Liver (tissue), 9 donors: Measurements from ENCODE around the gene DGKB. TPM values are rescaled to one million over a fixed set of nuclear protein-coding genes. Genes with fewer than 3 reads are reported as not detected.

Experiments used
- DNase-seq: peaks from one replicate; pipeline ENCODE4 v3.0.0-alpha.2; 2017; ENCODE audit warnings: low spot score
- H3K27ac ChIP-seq, 2 donors: one replicate each; pipeline ENCODE4 v1.7.0; 2013; ENCODE audit warnings: inconsistent platforms in 2 of 2, low read length in 2 of 2, control low read depth in 1 of 2, low read depth in 1 of 2, mild to moderate bottlenecking in 1 of 2
- H3K27me3 ChIP-seq, 4 donors: one replicate each; pipeline versions ENCODE4 v1.6.1 to v1.7.0; 2013; ENCODE audit warnings: low read length in 3 of 4, inconsistent platforms in 1 of 4, mild to moderate bottlenecking in 1 of 4, moderate library complexity in 1 of 4; ENCODE audit not compliant: control insufficient read depth in 4 of 4, insufficient read depth in 4 of 4
- H3K36me3 ChIP-seq, 4 donors: one replicate each; pipeline versions ENCODE4 v1.6.1 to v1.7.0; 2013; ENCODE audit warnings: low read length in 3 of 4, mild to moderate bottlenecking in 3 of 4, low read depth in 1 of 4, moderate library complexity in 1 of 4; ENCODE audit not compliant: control insufficient read depth in 4 of 4, insufficient read depth in 3 of 4
- H3K4me1 ChIP-seq, 4 donors: one replicate each; pipeline versions ENCODE4 v1.6.1 to v1.7.0; 2013; ENCODE audit warnings: low read length in 3 of 4, mild to moderate bottlenecking in 3 of 4, moderate library complexity in 1 of 4; ENCODE audit not compliant: control insufficient read depth in 4 of 4, insufficient read depth in 4 of 4
- H3K4me3 ChIP-seq, 3 donors: one replicate each; pipeline versions ENCODE4 v1.6.1 to v1.7.0; 2013; ENCODE audit warnings: low read length in 3 of 3, control low read depth in 1 of 3, low read depth in 1 of 3, mild to moderate bottlenecking in 1 of 3
- H3K9ac ChIP-seq, 2 donors: one replicate each; pipeline ENCODE4 v1.7.0; 2013; ENCODE audit warnings: low read length in 2 of 2, mild to moderate bottlenecking in 2 of 2, moderate library complexity in 2 of 2, control low read depth in 1 of 2, low read depth in 1 of 2
- H3K9me3 ChIP-seq, 4 donors: one replicate each; pipeline versions ENCODE4 v1.6.1 to v1.7.0; 2013; ENCODE audit warnings: low read length in 3 of 4; ENCODE audit not compliant: control insufficient read depth in 4 of 4
- EGR1 ChIP-seq, 2 donors: IDR thresholded peaks; 2 replicates each; pipeline ENCODE4 v1.6.1; 2016 to 2018; ENCODE audit warnings: antibody characterized with exemption in 2 of 2, low read depth in 2 of 2
- FOXA1 ChIP-seq: IDR thresholded peaks from 2 replicates; pipeline ENCODE4 v1.6.1; 2016; ENCODE audit warnings: antibody characterized with exemption
- GABPA ChIP-seq, 2 donors: IDR thresholded peaks in 1 of 2; conservative IDR thresholded peaks in 1 of 2; 2 replicates each; pipeline ENCODE4 v1.6.1; 2016; ENCODE audit warnings: antibody characterized with exemption in 2 of 2, mild to moderate bottlenecking in 1 of 2, moderate library complexity in 1 of 2
- HNF4A ChIP-seq, 2 donors: conservative IDR thresholded peaks; 2 replicates each; pipeline ENCODE4 v1.6.1; 2016; ENCODE audit warnings: antibody characterized with exemption in 2 of 2, mild to moderate bottlenecking in 2 of 2
- HNF4G ChIP-seq: IDR thresholded peaks from 2 replicates; pipeline ENCODE4 v1.6.1; 2016; ENCODE audit warnings: antibody characterized with exemption
- NR2F2 ChIP-seq: IDR thresholded peaks from 2 replicates; pipeline ENCODE4 v1.6.1; 2016; ENCODE audit warnings: antibody characterized with exemption
- TAF1 ChIP-seq: conservative IDR thresholded peaks from 2 replicates; pipeline ENCODE4 v1.6.1; 2016; ENCODE audit warnings: antibody characterized with exemption, mild to moderate bottlenecking
- WGBS: extraction: QIAGEN DNeasy Blood & Tissue Kit; methylation state at CpG from one replicate; pipeline ENCODE4 v1.1.7; 2013; 5-methylcytosine and 5-hydroxymethylcytosine counted together
- polyA plus RNA-seq, 2 donors: library from polyadenylated mRNA; stranded (reverse) in 1 of 2; unstranded in 1 of 2; fragments of 200-250 nt in 1 of 2; fragments of >200 nt in 1 of 2; fragmentation: Nextera tagmentation in 1 of 2; extraction: Ambion mirVana in 1 of 2; gene quantifications; one replicate each; pipeline versions ENCODE4 v1.2.1 to v1.2.3, GENCODE V29; 2013 to 2015
- total RNA-seq, 2 donors: library from RNA; depleted of rRNA; stranded (reverse); fragments of >200 nt; gene quantifications; one replicate each; pipeline ENCODE4 v1.2.3, GENCODE V29; 2014
- TF ChIP-seq, protein P1 (sequence below): fragments of 150-350 bp; IDR thresholded peaks from 2 replicates; pipeline ENCODE4 v1.5.1; 2017; ENCODE audit warnings: improper control_type of control experiment, low read depth, low read length; ENCODE audit not compliant: missing input control
- TF ChIP-seq, protein P2 (sequence below): IDR thresholded peaks from 2 replicates; pipeline ENCODE4 v1.6.1; 2016; ENCODE audit warnings: antibody characterized with exemption, mild to moderate bottlenecking
- donor health status: healthy.
- donor health status: healthy.
- donor health status: healthy.
- donor health status: healthy.
- donor health status: healthy.

The DGKB gene
- total and polyA plus RNA-seq, 4 donors = 0.09 to 0.42 TPM; not detected in 2

DNA sequence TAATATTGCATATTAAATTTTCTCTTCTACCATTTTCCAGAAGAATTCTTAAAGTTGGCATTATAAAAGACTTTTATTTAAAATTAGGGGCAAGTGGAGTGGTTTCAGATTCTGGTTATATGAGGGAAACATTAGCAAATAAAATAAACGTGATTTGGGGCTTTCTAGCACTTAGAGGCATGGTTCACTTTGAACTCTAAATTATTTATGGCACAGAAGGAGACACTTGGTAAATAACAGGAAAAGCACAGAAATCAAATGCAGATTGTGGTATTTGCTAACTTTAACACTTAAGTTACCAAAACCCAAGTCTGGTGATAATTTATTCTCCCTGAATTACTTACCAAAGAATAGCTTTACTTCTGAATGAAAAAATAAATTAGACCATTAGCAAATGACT is 778.6 kb downstream of the DGKB start:
- no peak for DNase-seq
- H3K9ac ChIP-seq = no peak overlapping the region
- no peaks in the 10 kb centered on the region for H3K4me1 ChIP-seq
- H3K9me3 ChIP-seq = no peaks in the 10 kb centered on the region
- WGBS = 18% methylated on average over 1 of the region's 1 CpG
- no peaks in the 10 kb centered on the region for H3K36me3 ChIP-seq
- no peak for TF ChIP-seq HNF4A (conservative IDR thresholded peaks at IDR 0.05)
- TF ChIP-seq HNF4G = no peak
- H3K27ac ChIP-seq = no peak overlapping the region
- H3K27me3 ChIP-seq = no peaks in the 10 kb centered on the region
- no peak overlapping the region for H3K4me3 ChIP-seq

DNA sequence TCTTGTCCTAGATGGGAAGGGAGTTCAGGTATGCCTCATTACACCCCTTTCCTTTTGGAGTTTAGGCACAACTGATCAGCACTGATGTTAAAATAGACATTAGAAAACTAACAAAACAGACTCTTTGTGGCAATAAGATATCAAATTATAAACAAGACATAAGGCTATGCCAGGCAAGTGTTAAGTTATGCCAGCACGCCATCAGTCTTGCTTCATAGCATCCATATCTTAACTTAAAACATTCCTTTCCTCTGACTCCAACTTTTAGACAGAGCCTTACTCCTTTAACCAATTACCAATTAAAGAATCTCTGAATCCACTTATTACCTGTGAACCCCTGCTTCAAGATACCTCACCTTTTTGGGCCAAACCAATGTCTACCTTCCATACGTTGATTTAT is 786.9 kb downstream of the DGKB start:
- no peak for DNase-seq
- no peak for TF ChIP-seq EGR1 (IDR thresholded peaks at IDR 0.05; ENCODE audit: low read depth in 2 of 2)
- H3K9me3 ChIP-seq = peaks cover 0 to 3% (median 0%) of the 10 kb centered on the region in 4 donors
- peaks cover 0 to 1% (median 0%) of the 10 kb centered on the region in 4 donors for H3K36me3 ChIP-seq
- WGBS = 88% methylated on average over 2 of the region's 2 CpGs
- no peak overlapping the region for H3K9ac ChIP-seq
- no peak overlapping the region for H3K4me3 ChIP-seq
- H3K27me3 ChIP-seq = no peaks in the 10 kb centered on the region
- no peaks in the 10 kb centered on the region for H3K4me1 ChIP-seq
- no peak overlapping the region for H3K27ac ChIP-seq

DNA sequence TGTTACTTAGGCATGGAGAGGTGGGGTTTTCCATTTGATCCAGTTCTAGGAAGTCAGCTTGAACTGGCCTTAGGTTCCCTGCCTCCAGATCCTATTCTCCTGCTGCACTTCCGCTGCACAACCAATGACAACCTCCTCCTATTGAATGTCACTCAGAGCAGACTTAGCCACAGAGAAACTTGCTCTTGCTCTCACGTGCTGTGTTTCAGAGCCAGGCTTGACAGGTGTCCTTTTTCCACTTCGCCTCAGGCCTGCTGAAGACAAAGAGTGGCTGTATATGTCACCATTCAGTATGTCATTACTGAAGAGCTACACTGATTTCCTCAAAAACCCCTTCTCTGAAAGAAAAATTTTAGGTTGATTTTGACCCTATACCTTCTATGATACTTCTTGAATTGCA is 797.7 kb downstream of the DGKB start:
- DNase-seq = no peak
- Histone ChIP-seq H3K9ac (no peak overlapping the region), H3K4me1 (no peaks in the 10 kb centered on the region), H3K27ac (no peak overlapping the region), H3K9me3 (no peaks in the 10 kb centered on the region), H3K36me3 (no peaks in the 10 kb centered on the region), H3K4me3 (no peak overlapping the region), H3K27me3 (no peaks in the 10 kb centered on the region)
- WGBS = 80% methylated on average over 3 of the region's 3 CpGs
- no peak for TF ChIP-seq FOXA1
- TF ChIP-seq NR2F2 = no peak
- TF ChIP-seq GABPA (IDR thresholded peaks at IDR 0.05 in 1 of 2, conservative IDR thresholded peaks at IDR 0.05 in 1 of 2) = no peak
- TF ChIP-seq TAF1 = no peak
- TF ChIP-seq, protein P1, sequence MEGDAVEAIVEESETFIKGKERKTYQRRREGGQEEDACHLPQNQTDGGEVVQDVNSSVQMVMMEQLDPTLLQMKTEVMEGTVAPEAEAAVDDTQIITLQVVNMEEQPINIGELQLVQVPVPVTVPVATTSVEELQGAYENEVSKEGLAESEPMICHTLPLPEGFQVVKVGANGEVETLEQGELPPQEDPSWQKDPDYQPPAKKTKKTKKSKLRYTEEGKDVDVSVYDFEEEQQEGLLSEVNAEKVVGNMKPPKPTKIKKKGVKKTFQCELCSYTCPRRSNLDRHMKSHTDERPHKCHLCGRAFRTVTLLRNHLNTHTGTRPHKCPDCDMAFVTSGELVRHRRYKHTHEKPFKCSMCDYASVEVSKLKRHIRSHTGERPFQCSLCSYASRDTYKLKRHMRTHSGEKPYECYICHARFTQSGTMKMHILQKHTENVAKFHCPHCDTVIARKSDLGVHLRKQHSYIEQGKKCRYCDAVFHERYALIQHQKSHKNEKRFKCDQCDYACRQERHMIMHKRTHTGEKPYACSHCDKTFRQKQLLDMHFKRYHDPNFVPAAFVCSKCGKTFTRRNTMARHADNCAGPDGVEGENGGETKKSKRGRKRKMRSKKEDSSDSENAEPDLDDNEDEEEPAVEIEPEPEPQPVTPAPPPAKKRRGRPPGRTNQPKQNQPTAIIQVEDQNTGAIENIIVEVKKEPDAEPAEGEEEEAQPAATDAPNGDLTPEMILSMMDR = no peak
- TF ChIP-seq HNF4G = no peak
- TF ChIP-seq EGR1 (IDR thresholded peaks at IDR 0.05; ENCODE audit: low read depth in 2 of 2) = no peak
- TF ChIP-seq, protein P2, sequence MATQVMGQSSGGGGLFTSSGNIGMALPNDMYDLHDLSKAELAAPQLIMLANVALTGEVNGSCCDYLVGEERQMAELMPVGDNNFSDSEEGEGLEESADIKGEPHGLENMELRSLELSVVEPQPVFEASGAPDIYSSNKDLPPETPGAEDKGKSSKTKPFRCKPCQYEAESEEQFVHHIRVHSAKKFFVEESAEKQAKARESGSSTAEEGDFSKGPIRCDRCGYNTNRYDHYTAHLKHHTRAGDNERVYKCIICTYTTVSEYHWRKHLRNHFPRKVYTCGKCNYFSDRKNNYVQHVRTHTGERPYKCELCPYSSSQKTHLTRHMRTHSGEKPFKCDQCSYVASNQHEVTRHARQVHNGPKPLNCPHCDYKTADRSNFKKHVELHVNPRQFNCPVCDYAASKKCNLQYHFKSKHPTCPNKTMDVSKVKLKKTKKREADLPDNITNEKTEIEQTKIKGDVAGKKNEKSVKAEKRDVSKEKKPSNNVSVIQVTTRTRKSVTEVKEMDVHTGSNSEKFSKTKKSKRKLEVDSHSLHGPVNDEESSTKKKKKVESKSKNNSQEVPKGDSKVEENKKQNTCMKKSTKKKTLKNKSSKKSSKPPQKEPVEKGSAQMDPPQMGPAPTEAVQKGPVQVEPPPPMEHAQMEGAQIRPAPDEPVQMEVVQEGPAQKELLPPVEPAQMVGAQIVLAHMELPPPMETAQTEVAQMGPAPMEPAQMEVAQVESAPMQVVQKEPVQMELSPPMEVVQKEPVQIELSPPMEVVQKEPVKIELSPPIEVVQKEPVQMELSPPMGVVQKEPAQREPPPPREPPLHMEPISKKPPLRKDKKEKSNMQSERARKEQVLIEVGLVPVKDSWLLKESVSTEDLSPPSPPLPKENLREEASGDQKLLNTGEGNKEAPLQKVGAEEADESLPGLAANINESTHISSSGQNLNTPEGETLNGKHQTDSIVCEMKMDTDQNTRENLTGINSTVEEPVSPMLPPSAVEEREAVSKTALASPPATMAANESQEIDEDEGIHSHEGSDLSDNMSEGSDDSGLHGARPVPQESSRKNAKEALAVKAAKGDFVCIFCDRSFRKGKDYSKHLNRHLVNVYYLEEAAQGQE = no peak
